Skin epidermis (tissue), 12 donors: ENCODE results near the gene GNL2.
A peak's percentile ranks its signal among the peaks of the same experiment; 100 is the strongest.

ENCODE experiments used
- H3K27ac ChIP-seq, 21 experiments: fragments of 200-600 bp; sonication (generic) in 11 of 21; one replicate each; pipeline ENCODE4 v1.5.0; 2020; ENCODE audit warnings: mild to moderate bottlenecking in 3 of 21, inconsistent platforms in 2 of 21, moderate library complexity in 2 of 21
- H3K4me3 ChIP-seq, 7 experiments: fragments of 200-600 bp; sonication (generic) in 2 of 7; one replicate each; pipeline ENCODE4 v1.5.0; 2020; ENCODE audit warnings: inconsistent platforms in 2 of 7, mild to moderate bottlenecking in 2 of 7, moderate library complexity in 1 of 7

The GNL2 gene

DNA sequence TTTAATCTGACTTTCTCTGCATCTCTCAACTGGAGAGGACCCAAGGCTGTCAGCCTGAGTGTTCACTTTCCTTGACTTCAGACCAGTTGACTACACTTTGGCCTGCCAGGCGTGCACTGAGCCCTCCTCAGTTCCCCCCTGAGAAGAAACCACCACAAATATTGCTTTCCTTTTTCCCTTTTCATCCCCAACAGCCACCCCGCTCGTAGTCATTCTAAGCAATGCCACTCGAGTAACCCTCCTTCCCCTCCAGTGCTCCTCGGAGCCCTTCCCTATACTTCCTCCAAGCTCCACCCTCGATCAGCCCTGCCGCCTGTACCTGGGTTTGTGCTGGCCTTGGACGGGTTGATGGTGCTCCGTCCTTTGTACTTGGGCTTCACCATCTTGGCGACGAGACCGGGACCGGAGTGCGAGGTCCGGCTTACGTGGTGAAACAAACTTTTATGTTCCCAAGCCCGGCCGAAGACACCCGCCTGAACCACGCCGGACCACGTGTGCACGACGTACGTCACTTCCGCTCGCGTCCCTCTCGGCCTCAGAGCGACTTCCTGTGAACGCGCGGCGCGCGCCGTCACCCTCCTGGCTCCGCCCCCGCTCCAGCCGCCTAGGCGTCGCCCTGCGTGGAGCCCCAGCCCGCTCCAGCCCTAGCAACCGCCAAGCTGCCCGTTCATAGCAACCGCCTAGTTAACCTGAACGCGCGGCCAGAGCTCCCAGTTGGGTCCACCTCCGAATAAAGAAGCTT, at the start of gene GNL2:
GNL2 (minus strand) TSS at position 498 of the 742 bp plus-strand sequence; CDS start at position 383, 115 bp downstream.
- Histone ChIP-seq H3K4me3 (peak within 1 kb of the TSS; percentile 56 to 81 (median 70)), H3K27ac (peak within 1 kb of the TSS; percentile 54 to 91 (median 83))

DNA sequence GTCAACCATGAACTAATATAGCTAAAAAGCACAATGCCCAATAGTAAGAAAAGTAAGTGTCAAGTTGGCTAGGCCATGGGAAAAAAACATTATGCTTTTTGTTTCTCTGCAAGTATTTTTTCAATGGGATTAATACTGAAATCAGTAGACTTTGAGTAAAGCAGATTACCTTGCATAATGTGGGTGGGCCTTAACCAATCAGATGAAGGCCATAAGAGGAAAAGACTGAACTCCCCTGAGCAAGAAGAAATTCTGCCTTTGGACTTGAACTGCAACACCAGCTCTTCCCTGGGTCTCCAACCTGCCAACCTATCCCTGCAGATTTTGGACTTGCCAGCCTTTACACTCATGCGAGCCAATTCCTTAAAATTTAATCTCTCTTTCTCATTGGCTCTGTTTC, 45.3 kb upstream of the GNL2 start:
- no peak overlapping the region for H3K27ac ChIP-seq

DNA sequence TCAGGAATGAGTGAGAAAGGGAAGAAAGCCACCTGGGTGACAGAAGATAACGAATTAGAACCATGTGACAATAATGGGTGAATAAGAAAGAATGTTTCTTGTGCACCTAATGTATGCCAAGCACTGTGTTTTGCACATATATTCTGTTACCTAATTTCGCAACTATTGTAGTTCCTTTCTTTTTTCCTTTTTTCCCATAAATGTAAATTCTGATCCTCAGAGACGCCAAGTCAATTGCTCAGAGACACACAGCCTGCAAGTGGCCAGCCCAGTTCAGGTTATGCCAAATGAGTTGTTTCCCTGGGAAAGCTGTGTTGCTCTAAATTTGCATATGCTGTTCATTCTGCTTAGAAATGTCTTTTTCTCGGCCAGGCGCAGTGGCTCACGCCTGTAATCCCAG, 40.7 kb upstream of the GNL2 start:
- H3K27ac ChIP-seq = no peak overlapping the region

More for the DNA sequence above, 45.3 kb upstream of the GNL2 start:
- H3K4me3 ChIP-seq = no peak overlapping the region

DNA sequence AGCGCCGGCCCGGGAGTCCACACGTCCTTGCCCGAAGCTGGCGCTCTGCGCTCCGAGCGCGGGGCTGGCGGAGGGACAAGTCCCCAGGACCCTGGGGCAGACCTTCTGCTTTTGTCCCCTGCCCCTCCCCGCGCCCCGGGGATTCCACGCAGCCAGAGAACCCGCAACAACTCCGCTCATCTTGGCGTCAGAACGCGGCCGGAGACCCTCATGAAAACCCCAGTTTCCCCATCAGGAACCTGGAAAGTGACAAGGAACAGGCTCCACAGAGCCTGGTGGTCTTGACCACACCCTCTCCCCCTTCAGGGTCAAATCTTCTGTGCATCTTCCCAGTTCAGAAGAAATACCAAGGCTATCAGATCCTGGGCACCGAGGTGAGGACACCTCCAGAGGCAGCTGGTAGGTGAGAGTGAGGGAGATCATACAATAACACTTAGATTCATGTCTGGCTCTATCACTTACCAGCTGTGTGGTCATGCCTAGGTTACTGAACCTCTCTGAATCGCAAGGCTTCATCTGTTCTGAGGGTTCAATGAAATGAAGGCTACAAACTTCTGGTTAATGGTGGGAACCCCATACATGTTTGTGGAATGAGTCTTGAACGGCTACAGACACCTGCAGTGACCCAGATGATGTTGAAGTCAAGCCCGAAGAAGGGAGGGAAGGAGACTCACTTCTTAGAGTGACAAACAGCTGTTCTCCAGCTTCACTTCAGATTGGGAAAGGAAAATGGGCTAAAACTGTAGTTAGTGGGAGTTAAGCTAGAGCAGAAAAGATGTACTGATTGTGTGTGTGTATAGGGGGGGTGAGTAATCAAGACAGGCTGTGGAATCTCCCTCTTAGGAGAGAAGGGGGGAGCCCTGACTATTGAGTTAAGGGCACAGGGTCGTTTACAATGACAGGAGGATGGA, 39.5 kb upstream of the GNL2 start:
- Histone ChIP-seq H3K4me3 (peak overlapping the region in 6 of 7 experiments; percentile 14 to 32 (median 20)), H3K27ac (peak overlapping the region in 6 of 21 experiments; percentile 8 to 68 (median 34))

More for the DNA sequence above, 40.7 kb upstream of the GNL2 start:
- no peak overlapping the region for H3K4me3 ChIP-seq

DNA sequence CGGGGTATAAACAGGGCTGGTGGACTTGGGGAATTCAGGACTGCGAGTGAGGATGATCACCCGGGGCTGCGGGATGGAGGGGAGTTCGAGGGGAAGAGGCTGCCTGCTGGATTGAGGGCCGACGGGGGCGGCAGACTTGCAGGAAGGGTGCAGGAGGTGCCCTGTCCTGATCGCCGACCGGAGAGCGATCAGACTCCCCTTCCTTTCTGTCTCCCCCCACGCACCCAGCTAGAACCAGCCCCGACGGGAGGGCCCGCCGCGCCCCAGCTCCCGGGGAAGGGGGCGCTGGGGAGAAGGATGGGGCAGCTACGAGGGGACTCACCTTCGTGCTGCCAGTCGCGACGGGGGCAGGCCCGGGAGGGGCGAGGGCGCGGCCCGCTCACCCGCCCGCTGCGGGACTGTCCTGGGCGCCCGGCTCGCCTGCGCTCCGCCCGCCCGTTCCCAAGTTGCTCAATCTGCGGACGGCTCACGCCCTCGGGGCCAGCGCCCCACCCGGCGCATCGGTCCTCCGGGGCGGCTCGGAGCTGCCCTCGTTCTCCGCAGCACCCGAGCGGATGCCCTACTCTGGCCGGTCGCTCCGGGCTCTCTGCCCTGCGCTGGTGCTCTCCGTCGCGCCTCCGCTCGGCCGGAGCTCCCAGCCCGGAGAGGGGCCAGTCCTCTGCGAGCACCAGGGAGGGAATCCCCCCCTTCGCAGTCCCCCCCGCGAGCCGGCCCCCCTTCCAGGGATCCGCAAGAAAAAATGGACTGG, 38.7 kb upstream of the GNL2 start, which contains the start of gene RSPO1:
RSPO1 (minus strand) TSS at position 649 of the 748 bp plus-strand sequence. CDS start 5,231 bp downstream, outside the sequence.
- Histone ChIP-seq H3K27ac (peak within 1 kb of the TSS in 8 of 21 experiments; percentile 8 to 68 (median 34)), H3K4me3 (peak within 1 kb of the TSS; percentile 14 to 32 (median 21))

DNA sequence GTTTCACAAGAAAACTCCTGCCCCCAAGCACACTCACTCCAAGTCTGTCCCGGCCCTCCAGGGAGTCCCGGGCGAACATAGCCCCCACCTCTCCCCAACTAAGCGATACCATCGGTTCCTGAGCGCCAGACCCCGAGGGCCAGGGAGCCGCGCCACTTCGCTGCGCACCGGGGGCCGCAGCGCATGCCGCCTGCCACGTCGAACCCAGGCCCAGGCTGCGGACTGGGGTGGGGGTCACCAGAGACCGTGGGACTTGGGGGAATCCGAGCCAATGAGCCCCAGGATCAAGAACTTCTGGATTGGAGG, 38.2 kb upstream of the GNL2 start:
- Histone ChIP-seq H3K4me3 (peak overlapping the region; percentile 14 to 32 (median 21)), H3K27ac (peak overlapping the region in 4 of 21 experiments; percentile 8 to 68 (median 44))

DNA sequence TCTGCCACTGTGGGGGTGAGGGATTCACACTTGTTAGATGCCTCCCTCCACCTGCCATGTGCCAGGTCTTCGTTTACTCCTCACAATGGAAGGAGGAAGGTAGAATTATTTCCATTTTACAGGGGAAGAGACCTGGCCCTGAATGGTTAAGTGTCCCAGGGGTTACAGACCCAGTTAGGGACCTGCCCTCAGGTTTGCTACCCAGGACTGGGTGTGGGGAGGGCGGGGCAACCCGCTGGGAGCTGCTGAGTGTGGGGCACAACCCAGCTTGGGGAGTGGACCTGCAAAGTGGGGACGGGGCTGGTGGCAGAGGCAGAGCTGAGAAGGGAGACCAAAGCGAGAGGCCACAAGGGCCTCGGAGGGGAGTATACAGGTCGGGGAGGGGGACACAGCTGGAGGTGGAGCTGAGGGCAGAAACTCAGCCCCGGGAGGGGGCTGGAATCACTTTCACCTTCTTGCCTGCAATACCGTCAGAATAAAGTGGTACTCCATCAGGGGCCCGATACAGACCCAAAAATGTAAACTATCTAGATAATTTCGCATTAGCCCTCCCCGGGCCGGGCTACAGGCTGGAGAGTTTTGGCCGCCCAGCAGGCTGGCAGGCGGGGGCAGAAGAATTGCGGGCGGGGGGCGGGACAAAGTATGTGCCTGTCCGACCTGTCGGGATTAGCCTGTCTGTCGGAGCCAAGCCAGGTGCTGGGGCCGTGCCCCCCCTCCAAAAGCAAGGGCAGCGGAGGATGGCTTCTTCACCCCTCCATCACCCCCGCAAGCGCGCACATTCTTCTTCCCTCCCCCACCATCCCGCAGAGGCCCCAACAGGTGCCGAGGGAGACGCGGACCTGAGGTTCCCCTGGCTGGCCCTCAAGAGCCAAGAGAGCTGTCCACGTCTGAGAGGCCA, 37.6 kb upstream of the GNL2 start:
- peak overlapping the region in 1 of 21 experiments; percentile 59 for H3K27ac ChIP-seq
- H3K4me3 ChIP-seq = peak overlapping the region in 5 of 7 experiments; percentile 14 to 32 (median 21)

DNA sequence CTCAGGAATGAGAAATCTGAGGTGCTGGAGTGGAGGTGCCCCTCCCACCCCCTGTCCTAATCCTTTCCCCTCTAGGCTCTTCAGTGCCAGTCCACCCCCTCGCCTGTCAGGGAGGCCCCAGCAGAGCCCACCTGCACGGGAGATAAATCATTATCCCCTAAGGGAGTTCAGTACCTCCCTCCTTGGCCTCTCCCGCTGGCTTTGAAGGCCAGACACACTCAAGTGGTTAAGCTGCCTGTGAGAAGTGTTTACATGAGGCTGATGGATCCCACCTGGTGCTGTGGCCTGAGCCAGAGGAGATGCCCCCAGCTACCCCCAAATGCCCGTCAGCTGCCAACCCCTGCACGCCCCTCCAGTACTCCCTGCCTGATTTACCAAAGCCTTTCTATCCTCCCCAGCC, 35.3 kb upstream of the GNL2 start:
- Histone ChIP-seq H3K4me3 (no peak overlapping the region), H3K27ac (no peak overlapping the region)

DNA sequence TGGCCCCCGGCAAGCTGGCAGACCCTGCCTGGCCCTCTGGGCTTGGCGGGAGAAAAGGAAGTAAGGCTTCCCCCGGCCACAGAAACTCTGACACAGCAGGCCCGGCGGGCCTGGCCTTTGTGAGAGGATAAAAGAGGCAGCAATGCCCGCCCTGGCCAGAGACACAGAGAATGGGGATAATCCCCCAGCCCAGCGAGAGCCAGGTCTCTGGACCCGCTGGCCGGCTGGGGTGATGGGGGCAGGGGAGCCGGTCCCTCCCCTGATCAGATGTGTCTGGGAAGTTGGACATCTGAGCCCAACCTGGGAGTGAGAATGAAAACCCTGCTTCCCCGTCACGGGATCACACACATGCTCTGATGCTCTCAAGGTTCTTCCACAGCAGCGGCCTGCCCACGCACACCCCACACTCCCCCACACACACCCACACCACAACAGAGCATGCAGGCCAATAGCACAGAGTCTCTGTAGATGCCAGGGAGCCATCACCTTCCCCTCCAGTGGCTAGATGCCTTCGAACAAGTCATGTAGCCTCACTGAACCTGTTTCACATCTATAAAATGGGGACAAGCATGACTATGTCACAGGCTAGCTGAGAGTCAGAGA, 34.8 kb upstream of the GNL2 start:
- H3K4me3 ChIP-seq = no peak overlapping the region
- H3K27ac ChIP-seq = no peak overlapping the region

DNA sequence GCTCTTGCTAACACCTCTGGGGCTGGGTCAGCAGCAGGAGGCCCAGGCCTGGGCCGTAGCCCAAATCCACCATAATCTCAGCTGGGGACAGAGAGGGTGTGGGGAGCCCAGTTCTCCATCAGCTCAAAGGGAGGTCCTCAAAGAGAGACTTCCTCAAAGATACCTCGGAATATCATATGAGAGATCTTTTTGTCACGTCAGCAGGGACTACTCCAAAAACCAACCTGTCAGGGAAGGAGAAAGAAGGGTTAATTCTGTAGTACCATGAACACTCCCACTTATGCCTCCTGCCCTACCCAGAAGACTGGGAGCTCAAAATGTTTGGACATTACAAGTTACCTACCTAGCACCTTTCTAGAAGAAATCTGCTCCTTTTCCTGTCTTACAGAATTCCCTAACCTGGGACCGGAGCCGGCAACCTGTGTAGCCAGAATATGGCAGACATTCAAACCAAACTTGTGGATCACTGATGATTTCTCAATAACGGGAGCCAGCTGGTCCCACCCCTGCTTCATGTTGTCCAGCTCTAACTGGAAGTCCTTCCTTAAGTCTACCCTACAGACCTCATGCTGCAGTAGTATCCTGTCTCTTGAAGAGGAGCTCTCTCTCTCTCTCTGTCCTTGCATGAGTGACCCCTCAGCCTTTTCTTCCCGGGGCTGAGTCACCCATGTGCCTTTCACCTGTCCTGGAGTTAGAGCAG, 34.1 kb upstream of the GNL2 start:
- no peak overlapping the region for H3K27ac ChIP-seq
- H3K4me3 ChIP-seq = no peak overlapping the region

DNA sequence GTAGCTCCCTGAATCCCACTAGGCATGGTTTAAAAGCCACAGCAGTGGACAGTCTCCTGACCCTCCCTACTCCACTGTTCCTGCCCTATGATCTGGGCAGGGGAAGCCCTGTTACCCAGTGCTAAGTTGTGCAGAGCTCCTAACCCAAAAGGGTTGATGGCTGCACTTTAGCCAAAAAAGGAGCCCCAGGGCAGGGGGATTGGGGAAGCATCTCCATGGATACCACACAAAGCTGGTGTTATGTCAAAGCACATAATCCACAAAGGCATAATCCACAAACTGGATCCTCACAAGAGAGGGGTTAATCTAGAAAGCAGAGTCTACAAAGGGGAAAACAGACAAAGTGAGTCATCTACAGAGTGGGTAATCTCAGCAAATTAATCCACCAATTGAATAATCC, 33.3 kb upstream of the GNL2 start:
- no peak overlapping the region for H3K27ac ChIP-seq
- H3K4me3 ChIP-seq = no peak overlapping the region

DNA sequence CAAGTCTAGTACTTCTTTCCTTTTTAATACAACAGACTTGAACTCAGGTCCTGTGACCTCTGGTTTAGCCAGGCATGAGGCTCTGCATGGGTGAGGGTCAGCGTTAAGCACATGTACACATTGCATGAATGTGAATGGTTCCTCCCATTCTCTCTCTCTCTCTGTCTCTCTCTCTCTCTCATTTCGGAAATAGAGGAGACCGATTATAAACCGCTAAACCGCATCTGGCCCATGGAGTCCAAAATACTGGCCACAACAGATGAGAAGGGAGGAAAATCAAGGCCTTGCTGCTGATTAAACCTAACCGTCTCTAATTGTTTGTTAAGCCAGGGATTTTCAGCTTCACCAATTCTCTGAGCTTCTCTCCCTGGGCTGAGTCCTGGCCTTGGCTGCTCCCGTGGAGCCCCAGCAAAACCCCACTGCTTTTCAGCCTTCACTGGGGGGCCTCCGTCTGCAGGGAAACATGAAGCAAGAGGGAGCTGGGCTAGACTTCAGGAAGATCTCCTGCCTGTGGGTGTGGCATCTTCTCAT, 32.4 kb upstream of the GNL2 start:
- no peak overlapping the region for H3K27ac ChIP-seq

DNA sequence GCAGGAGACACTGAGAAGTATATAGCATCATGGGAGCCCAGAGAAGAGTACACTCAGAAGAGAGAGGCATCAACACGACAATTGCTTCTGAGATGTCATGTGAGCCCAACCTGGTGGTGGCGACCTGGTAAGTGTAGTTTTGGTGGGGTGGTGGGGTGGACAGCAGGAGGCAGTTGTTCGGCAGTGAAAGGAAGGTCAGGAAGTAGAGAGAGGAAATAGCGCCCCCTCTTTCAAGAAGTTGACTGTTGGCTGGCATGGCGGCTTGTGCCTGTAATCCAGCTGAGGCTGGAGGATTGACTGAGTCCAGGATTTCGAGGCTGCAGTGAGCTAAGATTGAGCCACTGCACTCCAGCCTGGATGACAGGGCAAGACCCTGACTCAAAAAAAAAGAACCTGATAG, 26.4 kb upstream of the GNL2 start:
- no peak overlapping the region for H3K27ac ChIP-seq
- no peak overlapping the region for H3K4me3 ChIP-seq

More for the DNA sequence above, 32.4 kb upstream of the GNL2 start:
- H3K4me3 ChIP-seq = no peak overlapping the region

DNA sequence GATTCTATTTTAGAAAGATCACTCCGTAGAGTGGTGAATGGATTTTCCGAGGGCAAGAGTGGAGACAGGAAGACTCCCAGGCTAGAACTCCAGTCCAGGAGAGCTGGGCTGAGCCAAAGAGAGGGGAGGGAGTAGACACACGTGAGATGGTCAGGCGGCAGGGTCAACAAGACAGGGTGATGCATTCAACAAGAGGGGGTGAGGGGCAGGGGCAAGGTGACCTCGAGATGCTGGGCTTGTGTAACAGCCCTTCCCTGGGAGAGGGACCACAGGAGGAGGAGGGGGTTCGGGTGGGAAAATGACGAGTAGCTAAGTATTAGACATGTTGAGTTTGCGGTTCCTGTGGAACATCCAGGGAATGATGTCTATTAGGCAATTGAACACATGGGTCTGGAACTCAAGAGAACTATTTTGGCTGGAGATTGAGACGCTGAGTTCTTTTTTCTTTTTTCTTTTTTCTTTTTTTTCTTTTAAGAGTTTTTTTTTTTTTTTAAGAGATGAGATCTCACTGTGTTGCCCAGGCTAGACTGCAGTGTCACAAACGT, 25.7 kb upstream of the GNL2 start:
- no peak overlapping the region for H3K4me3 ChIP-seq
- H3K27ac ChIP-seq = no peak overlapping the region

DNA sequence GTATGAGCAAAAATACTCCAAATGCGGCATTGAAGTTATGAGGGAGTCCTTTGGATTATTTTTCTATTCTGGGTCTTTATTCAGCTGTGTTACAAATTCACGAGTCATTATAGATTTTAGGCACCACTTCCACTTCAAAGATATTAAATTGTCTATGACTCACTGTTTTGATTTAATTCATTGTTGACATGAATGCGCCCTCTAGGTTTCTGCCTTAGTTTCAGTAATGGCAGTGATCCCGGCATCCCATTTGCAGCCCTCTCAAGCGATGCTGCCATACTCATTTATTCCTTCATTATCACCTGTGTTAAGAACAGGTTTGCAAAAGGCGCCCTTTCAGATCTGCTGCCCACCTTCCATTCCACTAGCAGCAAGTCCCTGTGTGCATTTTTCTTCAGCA, 25.0 kb upstream of the GNL2 start:
- no peak overlapping the region for H3K27ac ChIP-seq
- no peak overlapping the region for H3K4me3 ChIP-seq

DNA sequence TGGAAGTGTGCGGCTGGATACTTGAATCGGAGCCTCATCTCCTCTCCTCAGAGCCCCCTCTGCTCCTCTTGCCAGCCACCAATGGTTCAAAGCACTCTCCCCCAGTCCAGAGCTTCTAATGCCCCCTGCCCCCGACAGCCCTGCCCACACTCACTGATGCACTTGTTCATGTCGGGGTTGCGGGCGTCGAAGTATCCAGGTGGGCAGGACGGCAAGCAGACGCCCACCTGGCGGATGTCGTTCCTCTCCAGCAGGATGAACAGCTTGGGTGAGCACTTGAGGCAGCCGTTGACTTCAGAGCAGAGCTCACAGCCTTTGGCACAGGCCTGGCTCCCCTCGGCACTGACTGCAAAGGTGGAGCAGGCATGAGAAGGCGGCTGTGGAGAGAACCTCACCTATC, 20.6 kb upstream of the GNL2 start:
- Histone ChIP-seq H3K27ac (no peak overlapping the region), H3K4me3 (no peak overlapping the region)

DNA sequence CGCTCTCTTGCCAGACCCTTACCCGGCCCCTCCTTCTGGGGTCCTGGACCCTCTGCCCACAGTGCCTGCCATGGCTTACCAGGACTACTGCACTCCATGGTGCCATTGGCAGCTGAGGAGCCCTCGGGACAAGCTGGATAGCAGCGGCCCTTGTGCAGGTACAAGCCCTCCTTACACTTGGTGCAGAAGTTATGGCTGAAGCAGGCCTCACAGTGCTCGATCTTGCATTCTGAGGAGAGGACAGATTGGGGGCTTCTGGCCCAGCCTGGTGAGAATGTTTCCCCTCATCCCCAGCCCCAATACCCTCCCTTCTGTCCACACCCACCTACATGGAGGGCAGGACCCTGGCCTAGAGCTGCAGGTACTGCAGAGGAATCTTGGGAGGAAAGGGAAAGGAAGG, 18.4 kb upstream of the GNL2 start:
- no peak overlapping the region for H3K27ac ChIP-seq
- no peak overlapping the region for H3K4me3 ChIP-seq
